HG03558 (cell line): ENCODE data around the gene PFKFB3.
"Not testable (repeated sequence)": the region's sequence is repeated elsewhere in the genome, so short reads cannot be mapped to it uniquely, and the experiment has no call there.

Source experiments
- ATAC-seq: cut with Tn5 transposase; IDR thresholded peaks from one replicate; pipeline ENCODE4 v1.9.1; 2021; ENCODE audit warnings: moderate number of reproducible peaks; ENCODE audit not compliant: unreplicated experiment; ENCODE audit errors: extremely low read depth

The PFKFB3 gene

GRCh38 chr10:6232846-6233724, 30.4 kb downstream of the PFKFB3 start:
- no peak for ATAC-seq

GRCh38 chr10:6233725-6234277, 31.1 kb downstream of the PFKFB3 start:
- no peak for ATAC-seq

- ATAC-seq = no peak
Observed at GRCh38 chr10:6234371-6234770, 31.6 kb downstream of the PFKFB3 start.

GRCh38 chr10:6236349-6237198, 33.8 kb downstream of the PFKFB3 start:
- no peak for ATAC-seq

GRCh38 chr10:6237199-6237530, 34.4 kb downstream of the PFKFB3 start:
- no peak for ATAC-seq

GRCh38 chr10:6238587-6239212, 36.0 kb downstream of the PFKFB3 start:
- not testable (repeated sequence) for ATAC-seq

GRCh38 chr10:6239213-6239991, 36.7 kb downstream of the PFKFB3 start:
- ATAC-seq = no peak

GRCh38 chr10:6240254-6240653, 37.5 kb downstream of the PFKFB3 start:
- no peak for ATAC-seq

- ATAC-seq = no peak
Observed at GRCh38 chr10:6242089-6242488, 39.4 kb downstream of the PFKFB3 start.

GRCh38 chr10:6244510-6244909, 41.8 kb downstream of the PFKFB3 start:
- ATAC-seq = no peak

GRCh38 chr10:6247041-6247712, 44.4 kb downstream of the PFKFB3 start:
- no peak for ATAC-seq

- ATAC-seq = not testable (repeated sequence)
Observed at GRCh38 chr10:6248908-6249307, 46.2 kb downstream of the PFKFB3 start.

- ATAC-seq = no peak
Observed at GRCh38 chr10:6249698-6250097, 47.0 kb downstream of the PFKFB3 start.

- ATAC-seq = no peak
Observed at GRCh38 chr10:6250745-6251144, 48.0 kb downstream of the PFKFB3 start.

- ATAC-seq = no peak
Observed at GRCh38 chr10:6254201-6254600, 51.5 kb downstream of the PFKFB3 start.

- no peak for ATAC-seq
Observed at GRCh38 chr10:6255548-6256061, 52.9 kb downstream of the PFKFB3 start.

GRCh38 chr10:6256439-6256838, 53.7 kb downstream of the PFKFB3 start:
- no peak for ATAC-seq

GRCh38 chr10:6259153-6259552, 56.4 kb downstream of the PFKFB3 start:
- ATAC-seq = no peak

GRCh38 chr10:6260843-6261242, 58.1 kb downstream of the PFKFB3 start:
- ATAC-seq = no peak
